CD14-positive monocyte (primary cell): ENCODE data around the gene STARD3. TPM values are rescaled to one million over a fixed set of nuclear protein-coding genes. Genes with fewer than 3 reads are reported as not detected.

ENCODE experiments used
- DNase-seq, 3 donors: peaks; one replicate each; pipeline ENCODE4 v3.0.0-alpha.2; 2011 to 2022
- H2AFZ ChIP-seq: 2 replicates; pipeline ENCODE4 v1.6.0; 2012; ENCODE audit warnings: mild to moderate bottlenecking, low read depth, low read length, inconsistent platforms; ENCODE audit not compliant: insufficient read depth, poor library complexity, severe bottlenecking
- H3K27ac ChIP-seq, 2 donors: 1 replicate in 1 of 2; 2 replicates in 1 of 2; pipeline ENCODE4 v1.5.1; 2012 to 2013; ENCODE audit warnings: low read length in 2 of 2, control low read depth in 1 of 2, inconsistent platforms in 1 of 2, low read depth in 1 of 2, mild to moderate bottlenecking in 1 of 2
- H3K27me3 ChIP-seq, 2 donors: one replicate each; pipeline versions ENCODE4 v1.6.0 to v1.6.1; 2011 to 2013; ENCODE audit warnings: low read length in 2 of 2; ENCODE audit not compliant: control insufficient read depth in 2 of 2, insufficient read depth in 2 of 2
- H3K36me3 ChIP-seq, 2 donors: replicated peaks in 1 of 2; 1 replicate in 1 of 2; 2 replicates in 1 of 2; pipeline versions ENCODE4 v1.5.1 to v1.6.1; 2012 to 2013; ENCODE audit warnings: low read length in 2 of 2, control low read depth in 1 of 2, inconsistent platforms in 1 of 2, mild to moderate bottlenecking in 1 of 2; ENCODE audit not compliant: insufficient read depth in 2 of 2, control insufficient read depth in 1 of 2
- H3K4me1 ChIP-seq, 2 donors: 1 replicate in 1 of 2; 2 replicates in 1 of 2; pipeline versions ENCODE4 v1.5.1 to v1.6.1; 2012 to 2013; ENCODE audit warnings: low read length in 2 of 2, control low read depth in 1 of 2, inconsistent platforms in 1 of 2, mild to moderate bottlenecking in 1 of 2, moderate library complexity in 1 of 2; ENCODE audit not compliant: insufficient read depth in 2 of 2, control insufficient read depth in 1 of 2
- H3K4me2 ChIP-seq: replicated peaks from 2 replicates; pipeline ENCODE3; 2012; ENCODE audit warnings: low read length, moderate library complexity, mild to moderate bottlenecking; ENCODE audit not compliant: poor library complexity, severe bottlenecking; ENCODE audit errors: extremely low read depth
- H3K4me3 ChIP-seq, 3 experiments: fragments of 200-600 bp in 1 of 3; sonication (generic) in 1 of 3; replicated peaks in 1 of 3; 1 replicate in 2 of 3; 2 replicates in 1 of 3; pipeline ENCODE4 v1.5.1; 2011 to 2013; ENCODE audit warnings: low read length in 3 of 3, mild to moderate bottlenecking in 3 of 3, control low read depth in 2 of 3, low read depth in 2 of 3, inconsistent platforms in 1 of 3, moderate library complexity in 1 of 3
- H3K79me2 ChIP-seq: 2 replicates; pipeline ENCODE4 v1.6.0; 2012; ENCODE audit warnings: mild to moderate bottlenecking, control low read depth, inconsistent platforms, low read length, moderate library complexity; ENCODE audit not compliant: insufficient read depth
- H3K9ac ChIP-seq: 2 replicates; pipeline ENCODE4 v1.6.0; 2017; ENCODE audit warnings: low read length, mild to moderate bottlenecking; ENCODE audit not compliant: insufficient read depth, poor library complexity, severe bottlenecking
- H3K9me3 ChIP-seq, 2 donors: replicated peaks in 1 of 2; 1 replicate in 1 of 2; 2 replicates in 1 of 2; pipeline versions ENCODE4 v1.5.1 to v1.6.1; 2012 to 2013; ENCODE audit warnings: low read length in 2 of 2, control low read depth in 1 of 2; ENCODE audit not compliant: control insufficient read depth in 1 of 2, insufficient read depth in 1 of 2
- H4K20me1 ChIP-seq: 2 replicates; pipeline ENCODE4 v1.6.0; 2012; ENCODE audit warnings: mild to moderate bottlenecking, low read length, control low read depth, moderate library complexity; ENCODE audit not compliant: insufficient read depth
- H3K27ac Mint-ChIP-seq, 7 donors: one replicate each; pipeline ENCODE4 v1.8.0; 2020; ENCODE audit warnings: mild to moderate bottlenecking in 7 of 7, mixed read lengths in 7 of 7, moderate library complexity in 6 of 7, inconsistent platforms in 2 of 7
- H3K27me3 Mint-ChIP-seq, 3 donors: one replicate each; pipeline ENCODE4 v1.8.0; 2021 to 2022; ENCODE audit warnings: low read depth in 3 of 3, mild to moderate bottlenecking in 3 of 3, mixed read lengths in 3 of 3, moderate library complexity in 3 of 3, inconsistent platforms in 1 of 3
- H3K36me3 Mint-ChIP-seq, 2 donors: one replicate each; pipeline ENCODE4 v1.8.0; 2020; ENCODE audit warnings: mixed read lengths in 2 of 2, inconsistent platforms in 1 of 2, mild to moderate bottlenecking in 1 of 2
- H3K4me1 Mint-ChIP-seq: one replicate; pipeline ENCODE4 v1.8.0; 2020; ENCODE audit warnings: mild to moderate bottlenecking, mixed read lengths
- H3K4me3 Mint-ChIP-seq, 2 donors: one replicate each; pipeline ENCODE4 v1.8.0; 2020; ENCODE audit warnings: mild to moderate bottlenecking in 2 of 2, mixed read lengths in 2 of 2, moderate library complexity in 1 of 2
- H3K9me3 Mint-ChIP-seq, 7 donors: one replicate each; pipeline ENCODE4 v1.8.0; 2020 to 2022; ENCODE audit warnings: mixed read lengths in 7 of 7, mild to moderate bottlenecking in 6 of 7, moderate library complexity in 6 of 7, inconsistent platforms in 2 of 7
- CTCF ChIP-seq: fragments of 200-600 bp; IDR thresholded peaks from one replicate; pipeline ENCODE4 v1.8.0; 2022; ENCODE audit warnings: antibody characterized with exemption, mild to moderate bottlenecking
- WGBS: methylation state at CpG from one replicate; pipeline ENCODE4 v1.1.5; 2013; ENCODE audit warnings: missing lambda C conversion rate; ENCODE audit not compliant: insufficient coverage; 5-methylcytosine and 5-hydroxymethylcytosine counted together
- intact Hi-C, 2 donors: fragments of 100-400 bp; cut with micrococcal nuclease; formaldehyde crosslinking; loops; one replicate each; pipeline versions ENCODE4 v1.15.0 to v1.15.1; 2023
- polyA plus RNA-seq, 3 donors: library from polyadenylated mRNA; depleted of rRNA in 1 of 3; unstranded in 2 of 3; stranded (reverse) in 1 of 3; fragments of 300-500 nt in 2 of 3; fragments of >200 nt in 1 of 3; fragmentation: Illumina TruSeq in 2 of 3; gene quantifications; 1 replicate in 2 of 3; 2 replicates in 1 of 3; pipeline ENCODE4 v1.2.3, GENCODE V29; 2012 to 2021

The STARD3 gene
- polyA plus RNA-seq, 3 donors = 35.1 to 114 (median 45.3) TPM

GRCh38 chr17:39662551-39663339 is 25.8 kb downstream of the STARD3 start:
- Histone ChIP-seq H3K4me3 (no peak overlapping the region), H3K36me3 (peaks cover 37 to 44% of the 10 kb centered on the region in 2 donors), H3K4me1 (peaks cover 21% of the 10 kb centered on the region in 2 donors), H3K79me2 (no peaks in the 10 kb centered on the region), H4K20me1 (peaks cover 22% of the 10 kb centered on the region), H3K4me2 (no peak overlapping the region), H2AFZ (no peak overlapping the region), H3K27me3 (peaks cover 13 to 29% of the 10 kb centered on the region in 2 donors), H3K9me3 (peaks cover 0 to 11% of the 10 kb centered on the region in 2 donors), H3K9ac (no peak overlapping the region), H3K27ac (no peak overlapping the region)
- Mint-ChIP-seq H3K9me3 (peaks cover 0 to 14% (median 3%) of the 10 kb centered on the region in 7 donors), H3K4me3 (no peak overlapping the region), H3K27me3 (peaks cover 24 to 41% (median 33%) of the 10 kb centered on the region in 3 donors), H3K4me1 (peaks cover 19% of the 10 kb centered on the region), H3K36me3 (peaks cover 34 to 46% of the 10 kb centered on the region in 2 donors), H3K27ac (no peak overlapping the region)
- DNase-seq = no peak
- 94% methylated on average over 17 of the region's 22 CpGs for WGBS
- TF ChIP-seq CTCF = no peak
- intact Hi-C loops = no loop called here

- Mint-ChIP-seq H3K4me3 (no peak overlapping the region), H3K27ac (no peak overlapping the region), H3K27me3 (peaks cover 30 to 46% (median 37%) of the 10 kb centered on the region in 3 donors), H3K4me1 (peaks cover 21% of the 10 kb centered on the region), H3K36me3 (peaks cover 31 to 40% of the 10 kb centered on the region in 2 donors), H3K9me3 (peaks cover 0 to 14% (median 3%) of the 10 kb centered on the region in 7 donors)
- no peak for TF ChIP-seq CTCF
- Histone ChIP-seq H3K4me2 (no peak overlapping the region), H4K20me1 (peaks cover 17% of the 10 kb centered on the region), H3K9me3 (peaks cover 0 to 11% of the 10 kb centered on the region in 2 donors), H3K27me3 (peaks cover 13 to 33% of the 10 kb centered on the region in 2 donors), H3K79me2 (no peaks in the 10 kb centered on the region), H3K36me3 (peaks cover 32 to 38% of the 10 kb centered on the region in 2 donors), H3K4me3 (no peak overlapping the region), H3K27ac (no peak overlapping the region), H3K9ac (no peak overlapping the region), H3K4me1 (peaks cover 25 to 27% of the 10 kb centered on the region in 2 donors), H2AFZ (no peak overlapping the region)
- intact Hi-C loops = no loop called here
- DNase-seq = no peak
- WGBS = no CpG with 5 or more reads among the region's 4 CpGs
These were observed 26.4 kb downstream of the STARD3 start for GRCh38 chr17:39663340-39663687.
